K562 (cell line): ENCODE data around the gene TTLL8. TPM values are rescaled to one million over a fixed set of nuclear protein-coding genes. Genes with fewer than 3 reads are reported as not detected.

Experiments
- CBX1 ChIP-seq: sonication (generic); IDR thresholded peaks from 2 replicates; pipeline ENCODE4 v1.6.1; 2016; ENCODE audit warnings: antibody characterized with exemption, low read depth, mild to moderate bottlenecking
- CCAR2 ChIP-seq: fragments of 200-400 bp; formaldehyde crosslinking; IDR thresholded peaks from 2 replicates; pipeline ENCODE4 v1.6.1; 2017; ENCODE audit warnings: mild to moderate bottlenecking, low read depth, low read length
- CHD4 ChIP-seq: fragments of 200-600 bp; sonication (generic); IDR thresholded peaks from 3 replicates; pipeline ENCODE4 v1.6.1; 2012; ENCODE audit warnings: low read depth, mild to moderate bottlenecking, mixed read lengths, low read length, inconsistent platforms; ENCODE audit not compliant: insufficient read depth, insufficient replicate concordance, poor library complexity, severe bottlenecking
- CREB1 ChIP-seq, 2 experiments: sonication (generic) in 1 of 2; formaldehyde crosslinking in 1 of 2; IDR thresholded peaks; 2 replicates each; pipeline versions ENCODE4 v1.6.1 to v1.8.0; 2012 to 2022; ENCODE audit warnings: inconsistent platforms in 1 of 2, mild to moderate bottlenecking in 1 of 2, missing genetic modification reagents in 1 of 2, moderate library complexity in 1 of 2
- FOXA3 ChIP-seq, 2 experiments: fragments of 450-650 bp in 1 of 2; sonication (generic) in 1 of 2; formaldehyde crosslinking; IDR thresholded peaks in 1 of 2; conservative IDR thresholded peaks in 1 of 2; 2 replicates each; pipeline versions ENCODE4 v1.4.0 to v1.8.0; 2020 to 2022; ENCODE audit warnings: mild to moderate bottlenecking in 2 of 2, missing genetic modification reagents in 1 of 2
- FOXJ3 ChIP-seq: sonication (generic); formaldehyde crosslinking; IDR thresholded peaks from 2 replicates; pipeline ENCODE4 v1.4.0; 2020; ENCODE audit warnings: mild to moderate bottlenecking, missing genetic modification reagents
- FOXK2 ChIP-seq, 2 experiments: fragments of 450-650 bp; IDR thresholded peaks in 1 of 2; conservative IDR thresholded peaks in 1 of 2; 2 replicates each; pipeline ENCODE4 v1.6.1; 2016; ENCODE audit warnings: low read depth in 2 of 2, mild to moderate bottlenecking in 1 of 2
- HOXB6 ChIP-seq: fragments of 250-450 bp; sonication (Bioruptor Pico); IDR thresholded peaks from 2 replicates; pipeline ENCODE4 v1.5.1; 2022; ENCODE audit warnings: mild to moderate bottlenecking, borderline replicate concordance
- MEF2A ChIP-seq: IDR thresholded peaks from 2 replicates; pipeline ENCODE4 v1.6.1; 2011; ENCODE audit warnings: low read depth, mild to moderate bottlenecking, low read length, moderate library complexity; ENCODE audit not compliant: control insufficient read depth
- NFRKB ChIP-seq: fragments of 450-650 bp; IDR thresholded peaks from 2 replicates; pipeline ENCODE4 v1.6.1; 2016; ENCODE audit warnings: low read depth
- RBM14 ChIP-seq: fragments of 200-400 bp; formaldehyde crosslinking; IDR thresholded peaks from 2 replicates; pipeline ENCODE4 v1.6.1; 2018; ENCODE audit warnings: low read depth, mild to moderate bottlenecking, low read length, moderate library complexity, borderline replicate concordance; ENCODE audit not compliant: insufficient read depth
- RFX1 ChIP-seq: fragments of 450-650 bp; IDR thresholded peaks from 2 replicates; pipeline ENCODE4 v1.6.1; 2016; ENCODE audit warnings: mild to moderate bottlenecking, moderate library complexity
- SAP30 ChIP-seq: fragments of 200-600 bp; sonication (generic); IDR thresholded peaks from 2 replicates; pipeline ENCODE4 v1.6.1; 2012; ENCODE audit warnings: borderline replicate concordance, low read depth, mild to moderate bottlenecking, moderate library complexity, low read length, control low read depth, inconsistent platforms; ENCODE audit not compliant: insufficient read depth, poor library complexity, severe bottlenecking
- SMAD4 ChIP-seq: fragments of 250-450 bp; sonication (Bioruptor Pico); conservative IDR thresholded peaks from 2 replicates; pipeline ENCODE4 v1.8.0; 2021; ENCODE audit warnings: inconsistent platforms, mild to moderate bottlenecking, moderate library complexity
- TRIM24 ChIP-seq, 2 experiments: fragments of 450-650 bp; IDR thresholded peaks; 2 replicates each; pipeline ENCODE4 v1.6.1; 2016
- ZBTB40 ChIP-seq, 2 experiments: fragments of 450-650 bp in 1 of 2; sonication (generic) in 1 of 2; formaldehyde crosslinking in 1 of 2; IDR thresholded peaks; 2 replicates each; pipeline versions ENCODE4 v1.7.1 to v1.9.0; 2016 to 2022; ENCODE audit warnings: inconsistent platforms in 1 of 2, mild to moderate bottlenecking in 1 of 2, missing genetic modification reagents in 1 of 2
- ZNF165 ChIP-seq: fragments of 250-450 bp; sonication (Bioruptor Pico); IDR thresholded peaks from 2 replicates; pipeline ENCODE4 v1.4.0; 2020; ENCODE audit warnings: borderline replicate concordance
- ZNF274 ChIP-seq: IDR thresholded peaks from 2 replicates; pipeline ENCODE4 v1.6.1; 2011; ENCODE audit warnings: low read depth, mild to moderate bottlenecking, low read length, moderate library complexity, borderline replicate concordance
- ZNF316 ChIP-seq: fragments of 450-650 bp; IDR thresholded peaks from 2 replicates; pipeline ENCODE4 v1.6.1; 2016
- ZNF354B ChIP-seq: fragments of 250-450 bp; sonication (Bioruptor Pico); IDR thresholded peaks from 2 replicates; pipeline ENCODE4 v1.4.0; 2020
- ZNF668 ChIP-seq: fragments of 250-450 bp; sonication (Bioruptor Pico); IDR thresholded peaks from 2 replicates; pipeline ENCODE4 v1.8.0; 2022; ENCODE audit warnings: mild to moderate bottlenecking, inconsistent platforms
- polyA plus RNA-seq, 8 experiments: library from polyadenylated mRNA; depleted of rRNA in 4 of 8; stranded (reverse) in 5 of 8; unstranded in 3 of 8; fragments of >200 nt; fragmentation: Nextera tagmentation in 2 of 8; fragmentation: Illumina TruSeq in 1 of 8; extraction: Ambion mirVana in 2 of 8; extraction: Trizol in 1 of 8; gene quantifications; 2 replicates each; pipeline versions ENCODE4 v1.2.1 to v1.2.3, GENCODE V29; 2011 to 2014; ENCODE audit warnings: inconsistent platforms in 1 of 8, missing spikeins in 1 of 8
- total RNA-seq, 7 experiments: library from RNA; depleted of rRNA in 6 of 7; stranded (reverse); fragments of >200 nt in 6 of 7; fragmentation: Illumina TruSeq in 2 of 7; extraction: Trizol in 2 of 7; gene quantifications; 2 replicates each; pipeline versions ENCODE4 v1.2.1 to v1.2.3, GENCODE V29; 2011 to 2021; ENCODE audit warnings: low replicate concordance in 1 of 7

TTLL8 gene
- total and polyA plus RNA-seq, 9 of the 15 experiments (the other 6 are each of a cell fraction or from before 2014, with no cell fraction given) = not detected

GRCh38 chr22:50104141-50104544 lies 46.0 kb upstream of the TTLL8 start (continued):
- TF ChIP-seq ZNF274 = no peak
- TF ChIP-seq RBM14 = no peak
- no peak for TF ChIP-seq ZNF354B
- TF ChIP-seq SAP30 = no peak
- TF ChIP-seq CHD4 = no peak
- TF ChIP-seq ZNF165 (CRISPR knock-in tag) = no peak
- TF ChIP-seq SMAD4 = no peak
- TF ChIP-seq FOXJ3 (CRISPR knock-in tag) = no peak
- TF ChIP-seq CREB1 (IDR thresholded peaks at IDR 0.05) = no peak
- TF ChIP-seq CREB1 (CRISPR knock-in tag; IDR thresholded peaks at IDR 0.05) = no peak
- TF ChIP-seq CCAR2 = no peak
- TF ChIP-seq HOXB6 (CRISPR knock-in tag) = no peak
- TF ChIP-seq MEF2A = no peak
- no peak for TF ChIP-seq ZNF316
- TF ChIP-seq NFRKB = no peak
- TF ChIP-seq FOXK2 (conservative IDR thresholded peaks at IDR 0.05 in 1 of 2, IDR thresholded peaks at IDR 0.05 in 1 of 2; ENCODE audit: low read depth in 2 of 2) = no peak
- no peak for TF ChIP-seq CBX1
- no peak for TF ChIP-seq ZNF668 (CRISPR knock-in tag)
- TF ChIP-seq TRIM24 (IDR thresholded peaks at IDR 0.05) = no peak
- no peak for TF ChIP-seq ZBTB40 (IDR thresholded peaks at IDR 0.05)
- TF ChIP-seq ZBTB40 (CRISPR knock-in tag; IDR thresholded peaks at IDR 0.05) = no peak
- TF ChIP-seq FOXA3 (CRISPR knock-in tag; conservative IDR thresholded peaks at IDR 0.05 in 1 of 2, IDR thresholded peaks at IDR 0.05 in 1 of 2) = no peak
- TF ChIP-seq RFX1 = no peak
